Measurements from ENCODE around the gene CYTH4.
"Not testable (repeated sequence)": the region's sequence is repeated elsewhere in the genome, so short reads cannot be mapped to it uniquely, and the experiment has no call there.

Gene CYTH4

DNA sequence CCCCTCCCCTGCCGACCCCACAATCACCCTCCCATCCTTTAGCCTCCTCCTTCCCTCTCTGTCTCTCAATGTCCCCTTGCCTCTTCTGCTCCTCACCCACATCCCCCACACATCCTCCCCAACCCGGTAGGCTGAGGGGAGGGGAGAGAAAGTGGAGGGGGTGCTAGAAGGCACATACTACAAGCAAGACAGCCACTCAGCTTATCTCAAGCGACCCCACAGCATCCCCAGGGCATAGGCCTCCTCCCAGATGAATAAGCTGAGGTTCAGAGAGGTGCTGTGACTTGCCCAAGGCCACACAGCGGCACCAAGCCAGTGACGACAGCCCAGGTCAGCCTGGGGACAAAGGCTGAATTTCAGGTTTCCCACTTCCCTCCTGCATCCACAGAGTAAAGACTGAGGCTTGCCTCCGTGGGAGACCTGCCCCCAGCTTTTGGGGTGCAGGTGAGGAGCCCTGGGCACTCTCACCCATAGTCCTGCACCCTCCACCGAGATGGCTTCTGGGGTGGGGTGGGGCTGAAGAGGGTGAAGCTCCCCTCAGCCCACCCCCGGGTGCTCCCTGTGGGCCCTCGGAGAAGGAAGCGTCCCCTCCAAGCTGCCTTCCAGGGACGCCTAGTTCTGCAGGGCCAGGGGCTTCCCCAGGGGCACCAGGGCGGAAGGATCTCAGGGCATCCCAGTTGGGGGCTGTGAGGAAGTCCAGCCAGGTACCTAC lies 38.8 kb upstream of the CYTH4 start:
- DNase-seq (ENCODE audit: low spot score in 2 of 2), result no peak
- in situ Hi-C loops (cut with MboI; ENCODE audit: low sequenced_read_pairs), result no loop called here

DNA sequence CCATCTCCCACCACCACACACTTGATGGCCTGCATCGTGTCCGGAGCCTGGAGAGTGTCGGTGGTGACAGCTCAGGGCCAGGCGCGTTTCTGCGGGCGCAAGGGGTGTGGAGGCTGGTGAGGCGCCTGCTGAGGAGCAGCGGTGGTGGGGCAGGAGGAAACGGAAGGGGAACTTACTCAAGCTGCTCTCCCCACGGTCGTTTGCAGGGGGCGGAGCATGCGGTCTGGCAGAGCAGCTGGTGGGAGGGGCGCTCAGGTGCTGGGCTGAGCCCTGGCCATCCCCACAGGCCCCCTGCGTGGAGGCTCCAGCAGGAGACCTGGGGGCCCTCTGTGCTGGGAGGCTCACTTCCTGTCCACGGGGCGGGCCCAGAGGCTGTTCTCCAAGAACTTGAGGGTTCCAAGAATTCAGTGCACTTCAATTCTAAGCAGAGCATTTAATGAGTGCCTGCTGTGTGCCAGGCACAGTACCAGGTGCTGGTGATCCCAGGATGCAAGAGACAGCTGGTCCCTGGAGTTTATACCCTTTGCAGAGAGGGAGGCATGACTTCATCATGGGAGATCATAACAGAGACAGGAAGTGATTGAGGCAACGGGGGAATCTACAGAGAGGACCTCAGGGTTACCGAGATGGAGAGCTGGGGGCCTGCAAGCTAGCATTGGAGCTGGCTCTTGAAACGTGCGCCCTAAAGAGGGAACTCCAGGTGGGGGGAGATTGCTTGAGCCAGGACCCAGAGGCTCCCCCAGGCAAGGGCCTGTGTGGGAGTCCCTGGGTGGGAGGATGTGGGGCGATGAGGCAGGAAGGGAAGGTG lies 38.0 kb upstream of the CYTH4 start, which contains the start of gene RAC2:
TSS of gene RAC2 (minus strand) at position 156 of the 808 bp plus-strand sequence. CDS start at position 35, 121 bp downstream.
- H3K4me1 ChIP-seq, result no peaks in the 10 kb centered on the region
- DNase-seq (ENCODE audit: low spot score in 2 of 2), result peak in 1 of 2 experiments; percentile 71
- H3K27me3 ChIP-seq (ENCODE audit: low read depth), result no peaks in the 10 kb centered on the region; the same call in 1 of the 2 replicates
- peak within 1 kb of the TSS; percentile 20 for H3K4me3 ChIP-seq
- no peaks in the 10 kb centered on the region for H3K9me3 ChIP-seq
- in situ Hi-C loops (cut with MboI; ENCODE audit: low sequenced_read_pairs), result no loop called here
- H3K36me3 ChIP-seq (replicated peaks), result no peaks in the 10 kb centered on the region

More for the DNA sequence above, 38.8 kb upstream of the CYTH4 start:
- Histone ChIP-seq H3K9me3 (no peaks in the 10 kb centered on the region), H3K4me3 (peak overlapping the region; percentile 20), H3K27me3 (ENCODE audit: low read depth) (no peaks in the 10 kb centered on the region; the same call in 1 of the 2 replicates), H3K36me3 (replicated peaks) (no peaks in the 10 kb centered on the region), H3K4me1 (no peaks in the 10 kb centered on the region)

DNA sequence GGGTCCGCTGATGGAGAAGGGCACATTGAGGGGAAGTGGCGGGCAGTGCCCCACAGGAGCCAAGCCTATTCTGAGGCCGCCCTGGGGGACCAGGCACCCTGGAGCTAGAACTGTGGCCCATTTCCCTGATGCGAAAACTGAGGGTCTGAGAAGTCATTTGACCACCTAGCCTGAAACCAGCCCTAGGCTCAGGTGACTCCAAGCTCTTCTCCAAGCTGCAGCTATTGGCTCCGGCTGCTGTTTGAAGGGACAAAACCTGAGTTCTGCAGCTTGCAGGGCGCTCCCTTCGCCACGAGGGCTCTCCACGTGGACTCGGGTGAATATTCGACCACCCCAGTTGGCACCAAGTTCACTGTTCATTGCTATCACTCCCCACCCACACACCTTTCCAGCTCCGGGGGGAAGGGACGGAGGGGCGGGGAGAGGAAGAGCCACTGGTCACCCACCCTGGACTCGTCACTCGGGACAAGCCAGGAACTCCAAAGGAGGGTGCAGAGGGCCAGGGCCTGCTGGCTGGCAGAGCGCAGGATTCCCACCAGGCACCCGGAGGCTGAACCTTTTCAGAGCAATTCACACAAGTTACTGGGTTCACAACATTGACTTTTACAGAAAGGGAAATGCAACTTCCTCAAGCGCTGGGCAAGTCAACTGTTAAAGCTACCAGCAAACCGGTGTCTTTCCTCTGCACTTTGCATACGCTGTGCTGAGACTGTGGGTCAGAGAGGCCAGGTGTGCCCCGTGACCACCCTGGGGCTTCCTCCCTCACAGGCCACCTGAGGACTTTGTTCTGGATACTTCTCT lies 37.2 kb upstream of the CYTH4 start:
- no peak for DNase-seq (ENCODE audit: low spot score in 2 of 2)
- Histone ChIP-seq H3K9me3 (no peaks in the 10 kb centered on the region), H3K36me3 (replicated peaks) (no peaks in the 10 kb centered on the region), H3K27me3 (ENCODE audit: low read depth) (no peaks in the 10 kb centered on the region; the same call in 1 of the 2 replicates), H3K4me3 (no peak overlapping the region), H3K4me1 (no peaks in the 10 kb centered on the region)
- in situ Hi-C loops (cut with MboI; ENCODE audit: low sequenced_read_pairs), result no loop called here

DNA sequence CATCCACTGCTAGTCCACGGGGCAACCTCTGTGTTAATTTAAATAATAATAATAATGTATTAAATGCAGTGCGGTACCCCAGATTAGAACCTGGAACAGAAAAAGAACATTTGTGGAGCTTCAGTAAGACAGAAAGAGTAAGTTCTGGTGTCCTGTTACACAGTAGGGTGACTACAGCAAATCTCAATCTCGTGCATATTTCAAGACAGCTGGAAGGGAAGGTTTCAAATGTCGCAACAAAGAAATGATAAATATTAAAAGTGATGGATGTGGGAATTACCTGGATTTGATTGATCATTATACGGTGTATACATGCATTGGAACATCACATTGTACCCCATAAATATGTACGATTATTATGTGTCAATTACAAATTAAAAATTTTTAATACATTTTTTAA lies 36.6 kb upstream of the CYTH4 start:
- H3K36me3 ChIP-seq (replicated peaks), result no peaks in the 10 kb centered on the region
- H3K27me3 ChIP-seq (ENCODE audit: low read depth), result no peaks in the 10 kb centered on the region; the same call in 1 of the 2 replicates
- H3K4me3 ChIP-seq, result no peak overlapping the region
- H3K4me1 ChIP-seq, result no peaks in the 10 kb centered on the region
- in situ Hi-C loops (cut with MboI; ENCODE audit: low sequenced_read_pairs), result no loop called here
- no peaks in the 10 kb centered on the region for H3K9me3 ChIP-seq
- DNase-seq (ENCODE audit: low spot score in 2 of 2), result no peak

DNA sequence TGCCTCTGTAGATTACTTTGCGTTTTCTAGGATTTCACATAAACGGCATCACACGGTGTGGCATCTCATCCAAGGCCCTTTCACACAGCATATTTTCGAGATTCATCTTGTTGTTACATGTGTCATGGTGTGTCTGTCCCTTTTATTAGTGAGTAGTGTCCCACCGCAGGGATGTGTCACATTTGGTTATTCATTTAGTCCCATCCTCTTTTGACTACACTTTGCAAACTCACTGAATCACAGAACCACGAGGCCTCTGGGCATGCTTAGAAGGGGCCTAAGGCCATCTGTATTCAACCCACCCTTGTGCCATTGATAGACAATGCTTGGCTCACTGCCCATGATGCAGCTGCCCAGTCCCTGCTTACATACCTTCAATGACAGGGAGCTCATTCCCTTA lies 34.1 kb upstream of the CYTH4 start:
- in situ Hi-C loops (cut with MboI; ENCODE audit: low sequenced_read_pairs), result no loop called here
- no peak overlapping the region for H3K4me3 ChIP-seq

DNA sequence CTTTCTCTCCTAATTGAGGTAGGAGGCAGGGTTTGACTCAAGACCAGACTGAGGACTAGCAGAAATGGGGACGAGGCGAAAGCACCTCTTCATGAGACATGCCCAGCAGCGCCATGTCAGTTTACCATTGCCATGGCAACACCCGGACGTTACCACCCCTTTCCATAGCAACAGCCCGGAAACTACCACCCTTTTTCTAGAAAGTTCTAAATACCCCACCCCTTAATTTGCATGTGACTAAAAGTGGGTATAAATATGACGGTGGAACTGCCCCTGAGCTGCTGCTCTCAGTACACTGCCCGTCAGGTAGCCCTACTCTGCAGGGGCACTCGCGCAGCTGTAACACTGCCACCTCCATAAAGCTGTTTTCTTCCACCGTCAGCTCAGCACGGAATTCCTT lies 32.3 kb upstream of the CYTH4 start:
- no peak for DNase-seq (ENCODE audit: low spot score in 2 of 2)
- Histone ChIP-seq H3K9me3 (no peaks in the 10 kb centered on the region), H3K36me3 (replicated peaks) (no peaks in the 10 kb centered on the region), H3K27me3 (ENCODE audit: low read depth) (peaks cover 10% of the 10 kb centered on the region), H3K4me1 (no peaks in the 10 kb centered on the region), H3K4me3 (no peak overlapping the region)
- in situ Hi-C loops (cut with MboI; ENCODE audit: low sequenced_read_pairs), result no loop called here

More for the DNA sequence above, 34.1 kb upstream of the CYTH4 start:
- peaks cover 6% of the 10 kb centered on the region for H3K27me3 ChIP-seq (ENCODE audit: low read depth)
- DNase-seq (ENCODE audit: low spot score in 2 of 2), result no peak
- no peaks in the 10 kb centered on the region for H3K9me3 ChIP-seq
- H3K4me1 ChIP-seq, result no peaks in the 10 kb centered on the region
- H3K36me3 ChIP-seq (replicated peaks), result no peaks in the 10 kb centered on the region

DNA sequence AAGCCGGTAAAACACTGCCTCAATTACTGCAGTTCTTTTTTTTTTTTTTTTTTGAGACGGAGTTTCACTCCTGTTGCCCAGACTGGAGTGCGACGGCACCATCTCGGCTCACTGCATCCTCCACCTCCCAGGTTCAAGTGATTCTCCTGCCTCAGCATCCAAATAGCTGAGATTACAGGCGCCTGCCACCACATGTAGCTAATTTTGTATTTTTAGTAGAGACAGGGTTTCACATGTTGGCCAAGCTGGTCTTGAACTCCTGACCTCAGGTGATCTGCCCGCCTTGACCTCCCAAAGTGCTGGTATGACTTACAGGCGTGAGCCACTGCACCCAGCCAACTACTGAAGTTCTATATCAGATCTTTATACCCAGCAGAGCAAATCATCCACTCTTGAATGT lies 30.5 kb upstream of the CYTH4 start:
- H3K27me3 ChIP-seq (ENCODE audit: low read depth), result peaks cover 20% of the 10 kb centered on the region
- in situ Hi-C loops (cut with MboI; ENCODE audit: low sequenced_read_pairs); H3K9me3 ChIP-seq; H3K36me3 ChIP-seq (replicated peaks); DNase-seq (ENCODE audit: low spot score in 2 of 2); H3K4me3 ChIP-seq; H3K4me1 ChIP-seq: not testable (repeated sequence)

DNA sequence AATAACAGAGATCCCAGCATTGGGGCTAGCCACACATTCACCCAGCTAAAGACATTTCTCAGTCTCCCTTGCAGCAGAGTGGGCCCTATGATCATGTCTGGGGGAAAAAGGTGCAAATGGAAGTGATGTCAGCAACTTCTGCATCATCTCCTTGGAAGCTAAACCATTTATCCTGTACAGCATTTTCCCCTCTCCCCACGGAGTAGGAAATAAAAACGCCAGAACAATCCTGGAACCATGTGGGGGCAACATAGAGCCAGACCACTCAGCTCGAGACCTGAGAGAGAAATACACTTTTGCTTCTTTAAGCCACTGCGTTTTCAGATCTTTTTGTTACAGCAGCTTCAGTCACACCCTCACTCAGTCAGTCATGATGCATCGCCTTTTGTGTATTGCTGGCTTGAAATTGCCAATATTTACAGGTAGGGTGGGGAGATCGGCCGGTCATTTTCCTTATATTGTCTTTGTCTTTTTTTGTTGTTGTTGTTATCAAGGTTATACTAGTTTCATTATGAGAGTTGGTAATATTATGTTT lies 29.1 kb upstream of the CYTH4 start:
- no peaks in the 10 kb centered on the region for H3K9me3 ChIP-seq
- in situ Hi-C loops (cut with MboI; ENCODE audit: low sequenced_read_pairs), result no loop called here
- H3K27me3 ChIP-seq (ENCODE audit: low read depth), result peaks cover 20% of the 10 kb centered on the region
- H3K36me3 ChIP-seq (replicated peaks), result no peaks in the 10 kb centered on the region
- DNase-seq (ENCODE audit: low spot score in 2 of 2), result no peak
- no peaks in the 10 kb centered on the region for H3K4me1 ChIP-seq
- no peak overlapping the region for H3K4me3 ChIP-seq

DNA sequence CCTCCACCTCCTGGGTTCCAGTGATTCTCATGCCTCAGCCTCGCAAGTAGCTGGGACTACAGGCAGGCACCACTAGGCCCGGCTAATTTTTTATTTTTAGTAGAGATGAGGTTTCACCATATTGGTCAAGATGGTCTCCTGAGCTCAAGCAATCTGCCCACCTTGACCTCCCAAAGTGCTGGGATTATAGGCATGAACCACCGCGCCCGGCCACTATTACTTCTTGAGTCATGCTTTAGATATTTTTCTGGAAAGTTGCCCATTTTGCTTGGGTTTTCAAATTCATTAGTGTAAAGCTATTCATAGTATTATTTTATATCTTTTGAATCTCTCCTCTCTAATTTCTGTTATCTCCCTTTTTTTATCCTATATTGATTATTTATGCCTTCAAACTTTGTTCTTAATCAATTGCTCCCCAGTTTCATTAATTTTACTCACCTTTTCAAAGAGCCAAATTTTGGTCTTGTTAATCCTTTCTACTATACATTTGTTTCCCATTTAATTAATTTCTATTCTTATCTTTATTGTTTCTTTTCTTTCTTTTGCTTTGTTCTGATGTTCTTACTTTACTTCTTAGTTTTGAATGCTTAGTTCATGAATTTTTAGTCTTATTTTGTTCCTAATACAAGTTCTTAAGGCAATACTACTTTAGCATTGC lies 28.0 kb upstream of the CYTH4 start:
- no peak for DNase-seq (ENCODE audit: low spot score in 2 of 2)
- Histone ChIP-seq H3K9me3 (no peaks in the 10 kb centered on the region), H3K36me3 (replicated peaks) (no peaks in the 10 kb centered on the region), H3K4me3 (no peak overlapping the region), H3K27me3 (ENCODE audit: low read depth) (peaks cover 20% of the 10 kb centered on the region), H3K4me1 (no peaks in the 10 kb centered on the region)
- in situ Hi-C loops (cut with MboI; ENCODE audit: low sequenced_read_pairs), result no loop called here

DNA sequence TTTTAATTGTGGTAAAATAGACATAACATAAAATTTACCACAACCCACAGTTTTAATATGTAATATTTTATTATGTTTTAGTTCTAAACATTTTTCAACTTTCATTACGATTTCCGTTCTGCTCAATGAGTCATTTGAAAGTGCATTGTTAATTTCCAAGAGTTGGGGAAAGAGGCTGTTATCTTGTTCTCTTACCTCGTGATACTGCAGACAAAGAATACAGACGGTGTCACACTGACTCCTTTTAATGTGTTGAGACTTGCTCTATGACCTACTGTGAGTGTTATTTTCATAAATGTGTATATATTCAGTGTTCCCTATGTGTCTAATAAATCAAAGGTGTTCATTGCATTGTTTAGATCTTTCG lies 27.5 kb upstream of the CYTH4 start:
- Histone ChIP-seq H3K9me3 (no peaks in the 10 kb centered on the region), H3K36me3 (replicated peaks) (no peaks in the 10 kb centered on the region), H3K27me3 (ENCODE audit: low read depth) (peaks cover 20% of the 10 kb centered on the region), H3K4me3 (no peak overlapping the region), H3K4me1 (no peaks in the 10 kb centered on the region)
- in situ Hi-C loops (cut with MboI; ENCODE audit: low sequenced_read_pairs), result no loop called here
- no peak for DNase-seq (ENCODE audit: low spot score in 2 of 2)

DNA sequence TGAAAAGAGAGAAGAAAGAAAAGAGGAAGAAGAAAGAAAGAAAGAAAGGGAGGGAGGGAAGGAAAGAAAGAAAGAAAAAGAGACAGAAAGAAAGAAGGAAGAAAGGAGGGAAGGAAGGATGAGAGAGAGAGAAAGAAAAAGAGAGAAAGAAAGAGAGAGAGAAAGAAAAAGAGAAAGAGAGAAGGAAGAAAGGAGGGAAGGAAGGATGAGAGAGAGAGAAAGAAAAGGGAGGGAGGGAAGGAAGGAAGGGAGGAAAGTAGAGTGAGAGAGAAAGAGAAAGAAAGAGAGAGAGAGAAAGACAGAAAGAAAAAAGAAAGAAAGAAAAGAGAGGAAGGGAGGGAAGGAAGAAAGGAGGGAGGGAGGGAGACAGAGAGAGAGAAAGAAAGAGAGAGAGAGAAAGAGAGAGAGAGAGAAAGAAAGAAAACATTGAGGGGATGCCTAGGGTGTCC lies 26.7 kb upstream of the CYTH4 start:
- Histone ChIP-seq H3K27me3 (ENCODE audit: low read depth) (peaks cover 20% of the 10 kb centered on the region), H3K36me3 (replicated peaks) (no peaks in the 10 kb centered on the region), H3K4me1 (no peaks in the 10 kb centered on the region), H3K4me3 (no peak overlapping the region), H3K9me3 (no peaks in the 10 kb centered on the region)
- DNase-seq (ENCODE audit: low spot score in 2 of 2), result no peak
- in situ Hi-C loops (cut with MboI; ENCODE audit: low sequenced_read_pairs), result no loop called here

DNA sequence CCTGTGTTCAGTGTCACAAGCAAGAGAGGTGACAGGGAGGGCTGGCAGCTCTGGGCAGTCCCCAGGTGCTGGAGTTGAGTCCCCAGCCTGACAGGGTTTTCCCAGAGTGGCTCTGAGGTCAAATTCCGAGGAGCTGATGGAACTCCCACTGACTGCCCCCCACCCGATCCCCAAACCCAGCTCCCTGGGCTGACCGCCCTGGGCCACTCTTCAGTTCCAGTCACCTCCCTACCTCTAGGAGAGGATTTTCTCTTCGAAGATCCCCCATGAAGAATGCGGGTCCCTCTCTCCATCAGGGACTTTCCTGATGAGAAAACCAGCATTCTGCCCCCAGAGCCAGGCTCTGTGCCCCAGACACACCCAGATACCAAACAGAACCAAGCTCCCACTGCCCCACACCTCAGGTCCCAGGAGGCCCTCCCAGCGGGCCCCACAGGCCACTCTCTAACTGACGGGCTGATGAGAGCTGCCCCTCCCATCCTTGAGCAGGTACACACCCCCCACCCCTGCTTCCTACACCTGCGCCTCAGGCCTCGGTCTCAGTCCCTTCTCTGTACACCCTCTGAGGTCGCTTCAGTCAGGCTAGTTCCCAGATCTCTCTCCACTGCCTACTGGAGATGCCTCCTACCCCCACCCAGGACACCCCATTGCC lies 26.1 kb upstream of the CYTH4 start:
- DNase-seq (ENCODE audit: low spot score in 2 of 2), result no peak
- no peaks in the 10 kb centered on the region for H3K4me1 ChIP-seq
- H3K4me3 ChIP-seq, result no peak overlapping the region
- peaks cover 20% of the 10 kb centered on the region for H3K27me3 ChIP-seq (ENCODE audit: low read depth)
- H3K36me3 ChIP-seq (replicated peaks), result no peaks in the 10 kb centered on the region
- H3K9me3 ChIP-seq, result no peaks in the 10 kb centered on the region
- in situ Hi-C loops (cut with MboI; ENCODE audit: low sequenced_read_pairs), result no loop called here
